NCI-H774 (cell line): ENCODE results near the gene CTF1.
"Not testable (repeated sequence)": the region's sequence is repeated elsewhere in the genome, so short reads cannot be mapped to it uniquely, and the experiment has no call there.

ENCODE experiments used
- DNase-seq: peaks from one replicate; lab custom pipeline; 2025; lab: John Stamatoyannopoulos, UW

CTF1 gene

DNA sequence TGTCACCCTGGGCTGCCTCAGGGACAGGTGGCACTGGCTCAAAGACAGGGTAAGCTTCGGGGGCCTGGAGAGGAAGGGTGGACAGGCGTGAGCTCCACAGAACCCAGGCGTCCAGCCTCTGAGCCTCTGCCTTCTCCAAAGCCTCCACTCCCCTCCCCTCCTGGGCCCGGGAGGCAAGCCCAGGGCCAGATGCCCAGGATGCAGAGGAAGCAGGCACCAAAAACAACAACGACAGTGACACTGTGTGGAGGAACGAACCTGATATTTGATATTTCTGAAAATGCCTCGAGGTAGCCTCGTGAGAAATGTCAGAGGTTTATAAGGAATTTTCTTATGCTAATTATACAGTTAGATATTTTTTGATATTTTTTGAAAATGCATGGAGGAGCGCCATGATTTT, 8.5 kb upstream of the CTF1 start:
- DNase-seq = no peak

DNA sequence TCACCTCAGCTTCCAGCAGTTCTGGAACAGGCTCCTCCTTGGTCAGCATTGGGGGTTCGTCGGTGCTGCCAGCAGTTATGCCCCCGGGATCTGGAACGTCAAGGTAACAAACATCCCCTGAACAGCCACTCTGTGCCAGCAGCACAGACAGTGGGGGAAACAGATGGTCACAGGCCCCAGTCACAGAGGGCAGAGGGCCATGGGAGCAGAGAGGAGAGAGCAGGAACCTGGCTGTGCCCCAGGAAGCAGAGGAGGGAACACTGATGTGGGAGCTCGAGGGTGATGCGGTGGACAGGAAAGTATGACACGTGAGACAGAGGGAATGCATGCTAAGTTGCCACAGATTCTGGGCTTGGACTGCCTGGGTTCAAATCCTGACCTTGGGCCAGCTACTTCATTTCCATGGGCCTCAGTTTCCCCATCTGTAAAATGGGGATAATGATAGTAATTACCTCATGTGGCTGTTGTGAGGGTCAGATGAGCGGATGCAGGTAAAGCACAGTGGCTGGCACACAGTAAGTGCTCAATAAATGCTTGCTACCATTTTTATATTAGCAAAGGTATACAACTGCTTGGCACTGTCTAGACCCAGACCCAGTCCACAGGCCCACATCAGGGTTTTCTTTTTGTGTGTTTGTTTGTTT, 7.4 kb upstream of the CTF1 start:
- no peak for DNase-seq

DNA sequence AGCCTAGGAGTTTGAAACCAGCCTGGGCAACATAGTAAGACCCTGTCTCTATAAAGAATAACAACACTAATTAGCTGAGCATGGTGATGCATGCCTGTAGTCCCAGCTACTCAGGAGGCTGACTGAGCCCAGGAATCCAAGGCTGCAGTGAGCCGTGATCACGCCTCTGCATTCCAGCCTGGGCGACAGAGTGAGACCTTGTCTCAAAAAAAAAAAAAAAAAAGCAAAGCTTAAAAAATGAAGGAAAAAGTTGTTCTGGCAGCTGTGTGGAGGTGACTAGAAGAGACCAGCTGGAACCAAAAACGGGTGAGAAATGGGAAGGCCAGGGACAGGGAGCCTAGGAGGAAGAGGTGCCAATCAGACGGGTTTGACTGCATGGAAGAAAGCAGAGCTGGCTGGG, 6.7 kb upstream of the CTF1 start:
- DNase-seq = no peak

DNA sequence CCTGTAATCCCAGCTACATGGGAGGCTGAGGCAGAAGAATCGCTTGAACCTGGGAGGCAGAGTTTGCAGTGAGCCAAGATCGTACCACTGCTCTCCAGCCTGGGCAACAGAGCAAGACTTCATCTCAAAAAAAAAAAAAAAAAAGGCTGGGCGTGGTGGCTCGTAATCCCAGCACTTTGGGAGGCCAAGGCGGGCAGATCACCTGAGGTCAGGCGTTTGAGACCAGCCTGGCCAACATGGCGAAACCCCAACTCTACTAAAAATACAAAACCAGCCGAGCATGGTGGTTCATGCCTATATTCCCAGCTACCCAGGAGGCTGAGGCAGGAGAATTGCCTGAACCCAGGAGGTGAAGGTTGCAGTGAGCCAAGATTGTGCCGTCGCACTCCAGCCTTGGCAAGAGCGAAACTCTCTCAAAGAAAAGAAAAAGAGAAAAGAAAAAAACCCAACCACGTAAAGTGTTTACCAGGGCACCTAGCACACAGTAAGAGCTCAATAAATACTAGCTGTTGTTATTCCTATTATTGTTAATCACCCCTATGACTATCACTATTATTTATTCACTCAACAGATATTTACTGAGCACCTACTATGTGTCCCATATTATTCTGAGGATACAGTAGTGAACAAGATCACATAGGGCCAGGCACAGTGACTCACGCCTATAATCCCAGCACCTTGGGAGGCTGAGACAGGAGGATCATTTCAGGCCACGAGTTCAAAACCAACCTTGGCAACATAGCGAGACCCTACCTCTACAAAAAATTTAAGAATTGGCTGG, 5.2 kb upstream of the CTF1 start:
- DNase-seq = not testable (repeated sequence)

DNA sequence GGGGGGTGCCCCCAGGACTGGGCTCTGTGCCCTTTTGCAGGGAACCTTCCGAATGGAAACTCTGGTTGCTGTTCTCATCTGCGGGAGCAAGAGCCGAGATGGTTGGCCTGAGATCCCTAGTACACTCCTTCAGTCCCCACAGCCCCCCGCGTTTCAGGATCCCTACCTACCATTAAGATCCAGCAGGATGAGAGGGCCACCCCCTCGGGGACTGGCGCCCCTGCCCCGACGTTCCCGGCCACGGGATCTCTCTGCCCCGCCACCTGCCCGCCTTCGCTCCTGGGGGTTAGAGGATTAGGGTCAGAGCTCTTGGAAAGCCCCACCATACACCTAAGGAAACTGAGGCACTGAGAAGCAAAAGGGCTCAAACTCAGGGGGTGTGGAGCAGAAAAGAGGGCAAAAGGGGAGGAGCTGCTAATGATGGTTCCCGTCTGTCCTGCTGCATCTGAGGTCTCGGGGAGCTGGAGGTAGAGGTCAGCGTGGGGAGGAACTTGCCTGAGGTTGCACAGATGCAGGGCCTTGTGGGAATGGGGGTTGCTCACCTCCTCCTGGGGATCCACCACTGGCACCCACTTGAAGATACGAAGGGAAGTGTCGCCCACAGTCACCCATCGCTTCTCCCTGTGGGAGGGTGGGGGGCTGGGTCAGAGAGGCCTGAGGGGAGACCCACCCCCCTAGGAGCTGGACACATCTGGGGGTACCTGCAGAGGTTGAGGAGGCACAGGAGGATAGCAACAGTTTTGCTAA, 3.6 kb upstream of the CTF1 start:
- no peak for DNase-seq

DNA sequence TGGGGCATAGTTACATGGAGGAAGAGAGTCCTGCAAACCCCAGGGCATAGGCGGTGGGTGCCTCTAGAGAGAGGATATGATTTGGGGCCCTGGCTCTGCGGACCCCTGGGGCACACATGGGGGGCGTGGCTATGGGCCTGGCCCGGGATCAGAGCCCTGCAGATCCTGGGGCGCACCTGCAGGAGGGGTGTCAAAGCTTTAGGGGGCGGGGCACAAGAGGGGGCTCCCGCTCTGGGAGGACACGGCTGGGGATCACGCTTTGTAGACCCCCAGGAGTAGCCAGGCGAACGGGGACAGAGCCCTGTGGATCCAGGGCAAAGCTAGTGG, 3.0 kb upstream of the CTF1 start:
- no peak for DNase-seq

DNA sequence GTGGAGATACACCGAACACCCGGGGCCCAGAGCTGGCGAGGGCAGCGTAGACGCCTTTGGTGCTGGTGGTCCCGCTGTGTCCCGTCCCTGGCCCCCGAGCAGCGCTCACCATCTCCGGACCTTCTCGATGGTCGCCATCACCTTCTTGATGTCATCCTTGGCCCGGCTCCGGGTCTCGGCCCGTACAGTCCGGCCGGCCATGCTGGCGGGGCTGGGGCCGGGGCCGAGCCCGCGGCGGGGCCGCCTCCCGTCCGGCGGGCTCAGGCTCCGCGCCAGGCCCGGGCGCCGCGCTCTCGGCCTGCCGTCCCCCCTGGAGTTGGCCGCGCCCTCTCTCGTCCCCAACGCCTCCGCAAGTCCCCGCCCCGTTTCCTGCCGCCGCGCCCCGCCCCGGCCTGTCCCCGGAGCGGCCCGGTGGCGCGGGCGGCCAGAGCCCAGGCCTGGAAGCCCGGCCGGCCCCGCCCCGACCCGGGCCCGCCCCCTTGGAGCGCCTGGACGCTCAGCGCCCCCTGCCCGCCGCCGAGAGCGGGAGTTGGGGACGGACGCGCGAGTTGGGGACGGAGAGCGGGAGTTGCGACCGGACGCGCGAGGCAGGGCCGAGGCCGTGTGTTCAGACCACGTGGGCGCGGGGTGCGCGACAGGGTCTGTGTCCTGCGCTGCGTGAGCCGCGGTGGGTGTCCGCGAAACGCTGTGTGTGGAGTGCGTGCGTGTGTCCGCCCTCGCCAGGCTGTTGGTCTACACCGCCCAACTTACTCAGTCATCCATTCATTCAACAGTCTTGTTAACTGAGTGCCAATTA, 2.5 kb upstream of the CTF1 start, which contains the start of gene BCL7C:
BCL7C (minus strand) TSS at position 334 of the 796 bp plus-strand sequence; CDS start at position 201, 133 bp downstream.
- DNase-seq = peak; percentile 84

DNA sequence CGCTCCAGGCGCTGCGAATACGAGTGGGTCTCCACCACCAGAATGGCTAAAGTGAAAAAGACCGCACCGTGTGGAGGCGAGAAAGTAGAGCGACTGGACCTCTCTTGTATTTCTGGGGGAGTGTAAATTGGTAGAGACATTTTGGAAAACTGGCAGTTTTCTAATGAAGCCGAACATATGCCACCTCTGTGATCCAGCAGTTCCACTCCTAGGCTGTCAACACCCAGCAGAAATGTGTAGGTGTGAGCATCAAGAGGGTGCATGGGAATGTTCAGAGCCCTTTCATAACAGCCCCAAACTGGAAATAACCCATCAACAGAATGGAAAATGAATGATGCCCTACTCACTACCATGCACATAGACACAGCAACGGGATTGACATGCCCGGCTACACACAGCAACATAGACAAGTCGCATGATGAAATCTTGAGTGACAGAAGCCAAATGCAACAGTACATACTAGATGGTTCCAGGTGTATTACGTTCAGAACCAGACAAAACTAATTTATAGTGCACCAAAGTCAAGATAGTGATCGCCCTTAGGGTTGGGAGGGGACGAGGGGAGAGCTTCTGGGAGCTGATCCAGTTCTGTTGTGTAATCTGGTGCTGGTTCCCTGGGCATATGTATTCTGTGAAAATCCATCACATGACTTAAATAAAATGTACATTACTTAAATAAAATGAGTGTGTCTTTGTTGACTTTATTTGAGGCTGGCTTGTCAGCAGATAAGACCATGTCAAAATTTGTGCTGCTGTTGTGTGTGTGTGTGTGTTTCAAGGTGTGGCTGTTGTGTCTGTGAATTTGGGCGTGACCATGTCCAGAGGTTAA, 1.7 kb upstream of the CTF1 start:
- DNase-seq = no peak

DNA sequence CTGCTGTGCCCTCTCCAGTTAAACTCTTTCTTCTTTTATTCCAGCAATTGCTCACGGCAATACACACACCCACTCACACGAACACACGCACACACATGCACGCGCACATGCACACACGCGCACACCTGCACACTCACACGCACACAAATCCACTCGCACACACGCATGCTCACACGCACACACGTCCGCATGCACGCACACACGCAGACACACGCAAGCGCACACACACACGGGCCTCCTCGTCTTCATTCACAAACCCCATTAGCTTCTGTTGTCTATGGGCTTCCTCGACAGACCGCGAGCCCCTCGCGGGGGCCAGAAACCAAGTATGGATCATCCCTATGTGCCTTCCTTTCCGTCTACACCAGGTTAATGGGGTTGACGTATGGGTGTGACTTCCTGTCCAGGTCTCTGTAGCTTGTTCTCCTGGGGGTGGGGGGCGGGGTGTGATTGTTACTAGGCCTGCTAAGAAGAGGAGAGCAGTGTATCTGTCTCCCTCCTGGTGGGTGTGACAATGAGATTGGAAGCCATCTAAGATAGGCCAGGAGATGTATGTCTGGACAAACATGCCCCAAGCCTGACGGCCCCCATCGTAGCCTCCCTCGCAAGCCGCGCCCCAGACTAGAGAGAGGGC, 670 bp upstream of the CTF1 start:
- DNase-seq = no peak

DNA sequence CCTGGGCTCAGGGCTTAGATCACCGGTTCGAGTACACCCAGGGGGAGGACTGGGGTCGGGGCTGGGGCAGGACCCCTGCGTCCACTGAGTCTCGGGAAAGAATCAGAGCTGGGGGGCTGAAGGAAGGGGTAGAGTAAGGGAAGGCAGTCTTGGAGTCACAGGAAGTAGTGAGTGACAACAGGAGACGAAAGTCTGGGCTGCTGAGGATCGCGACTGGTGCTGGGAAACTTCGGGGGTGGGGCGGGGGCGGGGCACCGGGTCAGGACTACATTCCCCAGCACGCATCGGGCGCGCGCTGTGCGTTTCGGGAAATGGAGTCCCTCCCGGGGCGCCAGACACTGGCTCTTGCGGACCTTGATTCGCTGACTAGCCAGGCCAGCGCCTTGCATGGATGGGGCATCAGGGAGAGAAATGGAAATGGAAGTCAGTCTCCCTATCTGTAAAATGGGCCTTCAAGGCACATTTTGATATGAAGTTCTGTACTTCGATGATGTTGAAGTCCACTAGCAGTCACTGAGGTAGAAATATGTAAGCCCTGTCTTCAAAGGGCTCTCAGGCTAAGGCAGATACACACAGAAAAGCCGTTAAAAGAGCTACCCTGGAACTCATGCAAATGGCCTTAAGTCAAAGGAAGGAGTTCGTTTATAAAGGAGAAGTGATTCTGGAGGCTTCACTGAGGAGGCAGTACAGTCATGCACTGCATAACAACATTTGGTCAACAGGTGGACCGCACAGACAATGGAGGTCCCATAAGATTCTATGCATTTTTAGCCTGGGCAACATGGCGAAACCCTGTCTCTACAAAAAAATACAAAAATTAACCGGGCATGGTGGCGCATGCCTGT, 697 bp downstream of the CTF1 start:
- peak; percentile 82 for DNase-seq

DNA sequence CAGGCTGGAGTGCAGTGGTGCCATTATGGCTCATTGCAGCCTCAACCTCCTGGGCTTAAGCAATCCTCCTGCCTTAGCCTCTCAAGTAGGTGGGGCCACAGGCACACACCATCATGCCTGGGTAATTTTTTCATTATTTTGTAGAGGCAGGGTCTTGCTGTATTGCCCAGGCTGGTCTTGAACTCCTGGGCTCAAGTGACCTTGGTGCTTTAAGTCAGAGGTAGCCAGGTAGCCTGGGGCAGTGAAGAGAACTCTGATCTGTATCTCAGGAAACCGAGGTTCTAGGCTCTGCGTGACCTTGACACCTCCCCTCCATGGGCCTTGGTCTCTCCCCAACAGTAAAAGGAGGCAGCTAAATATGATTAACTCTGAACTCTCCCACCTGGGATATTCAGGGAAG, 3.4 kb downstream of the CTF1 start:
- no peak for DNase-seq

DNA sequence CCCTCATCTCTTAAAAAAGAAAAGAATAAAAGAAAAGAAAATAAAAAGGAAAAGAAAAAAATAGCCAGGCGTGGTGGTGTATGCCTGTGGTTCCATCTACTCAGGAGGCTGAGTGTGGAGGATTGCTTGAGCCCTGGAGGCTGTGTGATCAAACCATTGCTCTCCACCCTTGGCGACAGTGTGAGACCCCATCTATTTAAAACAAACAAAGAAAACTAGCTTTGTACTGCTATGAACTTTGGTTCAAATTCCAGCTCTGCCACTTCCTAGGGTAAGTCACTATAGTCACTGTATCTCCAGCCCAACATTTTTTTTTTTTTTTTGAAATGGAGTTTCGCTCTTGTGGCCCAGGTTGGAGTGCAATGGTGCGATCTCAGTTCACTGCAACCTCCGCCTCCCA, 4.2 kb downstream of the CTF1 start:
- no peak for DNase-seq

DNA sequence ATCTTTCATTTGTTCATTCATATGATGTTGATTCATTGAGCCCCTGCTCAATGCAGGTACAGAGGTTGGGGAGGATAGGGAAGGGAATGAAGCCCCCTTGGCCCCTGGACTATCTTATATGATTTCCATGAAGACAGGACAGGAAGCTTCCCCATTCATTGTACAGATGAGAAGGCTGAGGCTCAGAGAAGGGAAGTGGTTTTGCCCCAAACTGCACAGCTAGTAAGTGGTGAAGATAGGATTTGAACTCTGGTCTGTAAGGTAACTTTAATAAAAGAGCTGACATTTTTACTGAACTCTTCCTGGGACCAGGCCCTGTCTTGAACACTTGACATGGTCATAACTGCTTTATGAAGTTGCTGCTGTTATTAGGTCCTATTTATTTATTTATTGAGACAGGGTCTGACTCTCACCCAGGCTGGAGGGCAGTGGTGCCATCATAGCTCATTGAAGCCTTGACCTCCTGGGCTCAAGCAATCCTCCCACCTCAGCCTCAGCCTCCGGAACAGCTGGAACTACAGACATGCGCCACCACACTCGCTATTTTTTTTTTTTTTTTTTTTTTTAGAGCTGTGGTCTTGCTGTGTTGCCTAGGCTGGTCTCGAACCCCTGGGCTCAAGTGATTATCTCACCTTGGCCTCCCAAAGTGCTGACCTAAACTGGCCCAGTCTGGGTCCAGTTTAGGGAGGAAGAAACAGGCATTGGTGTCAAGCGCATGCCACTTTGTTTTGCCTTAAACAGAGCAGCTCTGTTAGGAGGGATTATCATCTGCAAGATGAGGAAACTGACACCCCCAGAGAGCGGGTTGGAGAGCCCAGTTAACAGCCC, 5.0 kb downstream of the CTF1 start:
- DNase-seq = no peak

DNA sequence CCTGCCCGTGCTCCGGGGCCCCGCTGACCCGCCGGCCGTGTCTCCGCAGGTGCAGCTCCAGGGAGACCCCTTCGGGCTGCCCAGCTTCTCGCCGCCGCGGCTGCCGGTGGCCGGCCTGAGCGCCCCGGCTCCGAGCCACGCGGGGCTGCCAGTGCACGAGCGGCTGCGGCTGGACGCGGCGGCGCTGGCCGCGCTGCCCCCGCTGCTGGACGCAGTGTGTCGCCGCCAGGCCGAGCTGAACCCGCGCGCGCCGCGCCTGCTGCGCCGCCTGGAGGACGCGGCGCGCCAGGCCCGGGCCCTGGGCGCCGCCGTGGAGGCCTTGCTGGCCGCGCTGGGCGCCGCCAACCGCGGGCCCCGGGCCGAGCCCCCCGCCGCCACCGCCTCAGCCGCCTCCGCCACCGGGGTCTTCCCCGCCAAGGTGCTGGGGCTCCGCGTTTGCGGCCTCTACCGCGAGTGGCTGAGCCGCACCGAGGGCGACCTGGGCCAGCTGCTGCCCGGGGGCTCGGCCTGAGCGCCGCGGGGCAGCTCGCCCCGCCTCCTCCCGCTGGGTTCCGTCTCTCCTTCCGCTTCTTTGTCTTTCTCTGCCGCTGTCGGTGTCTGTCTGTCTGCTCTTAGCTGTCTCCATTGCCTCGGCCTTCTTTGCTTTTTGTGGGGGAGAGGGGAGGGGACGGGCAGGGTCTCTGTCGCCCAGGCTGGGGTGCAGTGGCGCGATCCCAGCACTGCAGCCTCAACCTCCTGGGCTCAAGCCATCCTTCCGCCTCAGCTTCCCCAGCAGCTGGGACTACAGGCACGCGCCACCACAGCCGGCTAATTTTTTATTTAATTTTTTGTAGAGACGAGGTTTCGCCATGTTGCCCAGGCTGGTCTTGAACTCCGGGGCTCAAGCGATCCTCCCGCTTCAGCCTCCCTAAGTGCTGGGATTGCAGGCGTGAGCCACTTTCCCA, 5.9 kb downstream of the CTF1 start:
- peak; percentile 22 for DNase-seq

DNA sequence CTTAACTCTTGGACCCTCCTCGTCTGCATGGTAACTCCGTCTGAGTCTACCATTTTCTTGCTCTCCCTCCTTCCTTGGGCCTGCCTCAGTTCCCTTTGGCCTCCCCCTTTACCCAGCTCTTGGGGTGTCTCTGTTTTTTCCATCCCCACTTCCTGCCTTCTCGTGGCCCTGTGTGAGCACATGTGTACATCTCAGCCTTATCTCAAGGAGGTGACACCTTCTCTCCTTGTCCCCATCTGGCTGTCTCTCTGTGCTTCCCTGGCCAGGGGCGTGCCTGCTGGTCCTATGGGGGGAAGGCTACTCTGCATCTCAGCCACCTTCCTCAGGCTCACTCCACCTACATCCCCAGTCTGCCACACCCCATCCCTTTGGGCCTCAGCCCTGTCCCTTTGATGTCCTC, 6.6 kb downstream of the CTF1 start:
- DNase-seq = no peak

DNA sequence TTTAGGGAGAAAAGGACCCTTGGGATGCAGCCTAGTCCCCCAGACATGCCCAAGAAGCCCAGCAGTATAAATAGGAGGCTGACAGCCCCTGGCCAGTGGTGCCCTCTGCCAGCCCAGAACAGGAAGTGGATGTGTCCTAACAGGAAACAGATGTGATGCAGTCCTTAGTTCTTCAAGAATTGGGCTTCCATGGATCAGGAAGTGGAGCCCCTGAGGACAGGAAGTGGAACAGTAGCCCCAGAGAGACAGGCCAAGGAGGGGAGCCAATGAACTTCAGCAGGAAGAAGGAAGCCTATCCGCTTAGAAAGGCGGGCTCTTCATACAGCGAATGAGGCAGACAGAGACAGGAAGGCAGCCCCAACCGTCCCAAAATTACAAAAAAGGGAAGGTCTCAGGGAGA, 7.2 kb downstream of the CTF1 start:
- no peak for DNase-seq

DNA sequence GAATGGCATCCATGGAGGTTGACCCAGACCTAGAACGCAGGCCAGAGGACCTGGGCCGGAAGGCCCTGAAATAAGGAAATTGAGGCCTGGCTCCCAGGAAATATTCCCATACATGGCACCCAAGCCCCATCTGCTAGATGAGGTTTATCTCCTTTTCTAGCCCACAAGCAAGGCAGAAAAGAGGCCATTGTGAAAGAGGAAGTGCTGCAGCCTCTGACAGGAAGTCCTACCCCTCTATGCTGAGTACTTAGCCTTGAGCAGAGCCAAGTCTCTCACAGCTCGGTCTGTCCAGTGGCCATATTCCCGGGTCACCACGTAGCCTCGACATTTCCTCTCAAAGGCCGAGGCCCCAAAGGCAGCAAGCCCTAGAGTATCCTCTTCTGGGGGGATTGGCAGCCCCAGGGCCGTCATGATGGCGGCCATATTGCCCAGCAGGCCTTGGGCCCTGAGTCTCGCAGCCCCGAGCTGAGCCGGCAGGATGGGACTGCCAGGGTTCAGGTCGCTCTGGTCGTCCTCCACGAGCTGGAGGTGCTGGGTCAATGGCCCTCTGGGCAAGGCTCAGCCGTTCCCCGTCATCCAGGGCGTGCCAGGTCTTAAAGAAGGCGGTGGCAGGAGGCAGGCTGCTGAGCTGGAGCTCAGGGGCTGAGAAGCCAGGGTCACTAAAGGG, 7.8 kb downstream of the CTF1 start:
- DNase-seq = no peak
